HS-27A (cell line): ENCODE results near the gene ZBTB1.
"Not testable (repeated sequence)": the region's sequence is repeated elsewhere in the genome, so short reads cannot be mapped to it uniquely, and the experiment has no call there.

Experiments
- DNase-seq: peaks from one replicate; pipeline ENCODE4 v3.0.0-alpha.2; 2012; ENCODE audit warnings: low read depth, missing footprints

Gene ZBTB1

DNA sequence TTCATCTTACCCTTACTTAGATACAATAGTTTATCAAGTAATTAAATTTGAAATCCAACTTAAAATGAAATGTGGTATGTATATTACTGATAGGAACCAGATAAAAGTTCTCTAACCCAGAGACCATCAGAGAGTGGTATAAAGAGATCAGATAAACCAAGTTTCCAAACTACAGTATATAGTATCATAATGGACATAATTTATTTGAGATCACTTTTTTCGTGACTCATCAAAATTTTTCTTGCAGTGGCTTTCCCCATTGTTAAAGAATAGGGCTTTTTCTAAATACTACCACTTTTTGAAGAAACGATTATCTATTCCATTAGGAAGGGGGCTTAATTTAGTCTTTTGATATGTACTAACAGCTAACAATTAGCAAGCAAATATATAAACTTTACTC is 20.8 kb downstream of the ZBTB1 start:
- DNase-seq, result no peak

DNA sequence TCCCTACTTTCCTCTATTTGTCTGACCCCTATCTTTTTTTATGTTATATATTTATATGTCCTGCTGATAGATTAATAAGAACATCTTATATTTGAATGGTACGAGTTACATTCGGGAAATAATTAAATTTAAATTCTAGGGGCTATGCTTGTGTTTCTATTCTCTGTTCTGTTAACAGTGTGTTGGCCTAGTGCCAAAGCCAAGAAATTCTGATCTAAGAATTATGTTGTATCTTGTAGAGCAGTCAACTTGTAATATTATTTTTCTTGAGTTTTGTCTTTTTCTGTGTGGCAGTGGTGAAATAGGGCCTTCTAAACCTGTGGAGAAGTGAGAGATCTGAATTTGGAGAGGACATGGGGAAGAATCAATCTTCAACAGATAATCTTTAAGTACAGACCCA is 27.0 kb downstream of the ZBTB1 start:
- no peak for DNase-seq

DNA sequence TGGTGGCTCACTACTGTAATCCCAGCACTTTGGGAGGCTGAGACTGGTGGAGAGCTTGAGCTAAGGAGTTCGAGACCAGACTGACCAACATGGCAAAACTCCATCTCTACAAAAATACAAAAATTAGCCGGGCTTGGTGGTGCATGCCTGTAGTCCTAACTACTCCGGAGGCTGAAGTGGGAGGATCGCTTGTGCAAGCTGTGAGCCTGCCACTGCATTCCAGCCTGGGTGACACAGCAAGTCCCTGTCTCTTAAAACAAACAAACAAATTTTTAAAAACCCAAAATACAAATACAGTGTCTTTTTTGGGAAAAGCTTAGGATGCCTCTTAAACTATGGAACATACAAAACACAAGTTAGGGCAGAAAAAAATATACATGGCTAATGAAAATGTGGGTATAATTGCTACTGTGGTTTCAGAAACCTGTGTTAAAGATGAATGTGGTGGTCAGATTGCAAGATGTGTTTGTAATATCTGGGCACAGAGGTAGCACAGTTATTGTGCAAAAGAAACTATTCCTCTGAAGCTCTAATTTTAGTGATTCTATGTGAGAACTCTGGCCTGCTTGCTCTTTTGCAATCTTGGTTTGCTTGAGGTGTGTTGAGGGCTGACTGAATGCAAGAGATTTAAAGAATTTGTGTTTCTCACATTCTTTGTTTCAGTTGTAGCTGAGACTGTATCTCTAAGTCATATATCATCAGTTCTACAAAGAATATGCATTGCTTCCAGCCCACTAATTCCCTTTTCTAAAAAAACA is 32.1 kb downstream of the ZBTB1 start:
- DNase-seq, result no peak

DNA sequence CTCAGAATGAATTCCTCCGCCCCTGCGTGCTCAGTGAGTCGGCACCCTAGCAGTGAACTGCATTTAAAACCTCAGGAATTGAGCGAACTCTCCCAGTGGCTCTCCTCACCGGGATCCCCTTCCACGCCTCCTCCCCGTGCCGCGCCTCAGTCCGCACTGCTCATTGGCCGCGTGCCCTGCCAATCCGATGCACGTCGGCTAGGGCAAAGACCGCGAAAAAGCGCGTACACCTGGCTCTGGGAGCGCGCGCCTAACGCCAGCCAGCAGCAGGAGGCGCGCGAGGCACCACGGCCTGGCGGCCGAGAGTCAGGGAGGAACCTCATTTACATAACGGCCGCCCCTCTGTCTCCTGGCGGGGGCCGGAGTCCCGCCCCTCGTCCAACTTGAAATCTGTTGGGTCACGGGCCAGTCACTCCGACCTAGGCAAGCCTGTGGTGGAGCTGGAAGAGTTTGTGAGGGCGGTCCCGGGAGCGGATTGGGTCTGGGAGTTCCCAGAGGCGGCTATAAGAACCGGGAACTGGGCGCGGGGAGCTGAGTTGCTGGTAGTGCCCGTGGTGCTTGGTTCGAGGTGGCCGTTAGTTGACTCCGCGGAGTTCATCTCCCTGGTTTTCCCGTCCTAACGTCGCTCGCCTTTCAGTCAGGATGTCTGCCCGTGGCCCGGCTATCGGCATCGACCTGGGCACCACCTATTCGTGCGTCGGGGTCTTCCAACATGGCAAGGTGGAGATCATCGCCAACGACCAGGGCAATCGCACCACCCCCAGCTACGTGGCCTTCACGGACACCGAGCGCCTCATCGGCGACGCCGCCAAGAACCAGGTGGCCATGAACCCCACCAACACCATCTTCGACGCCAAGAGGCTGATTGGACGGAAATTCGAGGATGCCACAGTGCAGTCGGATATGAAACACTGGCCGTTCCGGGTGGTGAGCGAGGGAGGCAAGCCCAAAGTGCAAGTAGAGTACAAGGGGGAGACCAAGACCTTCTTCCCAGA is 35.9 kb downstream of the ZBTB1 start, which contains the start of gene HSPA2:
HSPA2 (plus strand) TSS at position 534 of the 995 bp plus-strand sequence; CDS start at position 643, 109 bp downstream.
- DNase-seq, result peak; percentile 83

DNA sequence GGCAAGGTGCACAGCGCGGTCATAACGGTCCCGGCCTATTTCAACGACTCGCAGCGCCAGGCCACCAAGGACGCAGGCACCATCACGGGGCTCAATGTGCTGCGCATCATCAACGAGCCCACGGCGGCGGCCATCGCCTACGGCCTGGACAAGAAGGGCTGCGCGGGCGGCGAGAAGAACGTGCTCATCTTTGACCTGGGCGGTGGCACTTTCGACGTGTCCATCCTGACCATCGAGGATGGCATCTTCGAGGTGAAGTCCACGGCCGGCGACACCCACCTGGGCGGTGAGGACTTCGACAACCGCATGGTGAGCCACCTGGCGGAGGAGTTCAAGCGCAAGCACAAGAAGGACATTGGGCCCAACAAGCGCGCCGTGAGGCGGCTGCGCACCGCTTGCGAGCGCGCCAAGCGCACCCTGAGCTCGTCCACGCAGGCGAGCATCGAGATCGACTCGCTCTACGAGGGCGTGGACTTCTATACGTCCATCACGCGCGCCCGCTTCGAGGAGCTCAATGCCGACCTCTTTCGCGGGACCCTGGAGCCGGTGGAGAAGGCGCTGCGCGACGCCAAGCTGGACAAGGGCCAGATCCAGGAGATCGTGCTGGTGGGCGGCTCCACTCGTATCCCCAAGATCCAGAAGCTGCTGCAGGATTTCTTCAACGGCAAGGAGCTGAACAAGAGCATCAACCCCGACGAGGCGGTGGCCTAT is 36.8 kb downstream of the ZBTB1 start:
- no peak for DNase-seq

DNA sequence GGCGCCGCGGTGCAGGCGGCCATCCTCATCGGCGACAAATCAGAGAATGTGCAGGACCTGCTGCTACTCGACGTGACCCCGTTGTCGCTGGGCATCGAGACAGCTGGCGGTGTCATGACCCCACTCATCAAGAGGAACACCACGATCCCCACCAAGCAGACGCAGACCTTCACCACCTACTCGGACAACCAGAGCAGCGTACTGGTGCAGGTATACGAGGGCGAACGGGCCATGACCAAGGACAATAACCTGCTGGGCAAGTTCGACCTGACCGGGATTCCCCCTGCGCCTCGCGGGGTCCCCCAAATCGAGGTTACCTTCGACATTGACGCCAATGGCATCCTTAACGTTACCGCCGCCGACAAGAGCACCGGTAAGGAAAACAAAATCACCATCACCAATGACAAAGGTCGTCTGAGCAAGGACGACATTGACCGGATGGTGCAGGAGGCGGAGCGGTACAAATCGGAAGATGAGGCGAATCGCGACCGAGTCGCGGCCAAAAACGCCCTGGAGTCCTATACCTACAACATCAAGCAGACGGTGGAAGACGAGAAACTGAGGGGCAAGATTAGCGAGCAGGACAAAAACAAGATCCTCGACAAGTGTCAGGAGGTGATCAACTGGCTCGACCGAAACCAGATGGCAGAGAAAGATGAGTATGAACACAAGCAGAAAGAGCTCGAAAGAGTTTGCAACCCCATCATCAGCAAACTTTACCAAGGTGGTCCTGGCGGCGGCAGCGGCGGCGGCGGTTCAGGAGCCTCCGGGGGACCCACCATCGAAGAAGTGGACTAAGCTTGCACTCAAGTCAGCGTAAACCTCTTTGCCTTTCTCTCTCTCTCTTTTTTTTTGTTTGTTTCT is 37.6 kb downstream of the ZBTB1 start:
- no peak for DNase-seq

DNA sequence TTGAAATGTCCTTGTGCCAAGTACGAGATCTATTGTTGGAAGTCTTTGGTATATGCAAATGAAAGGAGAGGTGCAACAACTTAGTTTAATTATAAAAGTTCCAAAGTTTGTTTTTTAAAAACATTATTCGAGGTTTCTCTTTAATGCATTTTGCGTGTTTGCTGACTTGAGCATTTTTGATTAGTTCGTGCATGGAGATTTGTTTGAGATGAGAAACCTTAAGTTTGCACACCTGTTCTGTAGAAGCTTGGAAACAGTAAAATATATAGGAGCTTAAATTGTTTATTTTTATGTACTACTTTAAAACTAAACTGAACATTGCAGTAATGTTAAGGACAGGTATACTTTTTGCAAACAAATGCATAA is 38.2 kb downstream of the ZBTB1 start:
- DNase-seq, result no peak

DNA sequence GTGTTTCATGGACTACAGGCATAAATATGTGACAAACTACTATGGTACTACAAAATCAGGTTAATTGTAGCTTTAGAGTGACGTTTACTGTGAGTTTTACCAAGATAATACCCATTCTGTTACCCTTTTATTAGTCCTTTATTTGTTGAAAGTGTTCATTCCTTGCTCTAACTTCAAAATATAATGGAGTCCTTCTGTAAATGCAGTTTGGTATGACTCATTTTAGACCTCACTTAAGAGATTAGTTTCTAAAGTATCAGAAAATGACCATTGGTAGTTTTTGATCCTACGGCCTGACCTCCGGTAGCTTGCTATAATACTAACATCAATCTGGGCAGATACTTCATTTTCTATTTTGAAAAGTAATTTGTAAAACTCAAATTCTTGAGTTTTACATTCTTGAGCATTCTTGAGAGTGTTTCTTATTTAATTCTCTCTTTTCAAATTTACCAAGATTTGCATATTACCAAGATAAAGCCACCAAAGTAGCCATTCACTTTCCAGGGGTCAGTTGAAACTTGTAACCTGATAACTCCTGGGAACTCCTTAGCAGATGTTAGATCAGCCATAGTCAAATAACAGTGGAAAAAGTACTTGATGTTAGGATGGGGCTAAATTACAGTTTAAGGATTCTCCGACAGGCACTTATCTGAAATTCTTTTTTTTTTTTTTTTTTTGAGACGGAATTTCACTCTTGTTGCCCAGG is 40.2 kb downstream of the ZBTB1 start:
- no peak for DNase-seq

DNA sequence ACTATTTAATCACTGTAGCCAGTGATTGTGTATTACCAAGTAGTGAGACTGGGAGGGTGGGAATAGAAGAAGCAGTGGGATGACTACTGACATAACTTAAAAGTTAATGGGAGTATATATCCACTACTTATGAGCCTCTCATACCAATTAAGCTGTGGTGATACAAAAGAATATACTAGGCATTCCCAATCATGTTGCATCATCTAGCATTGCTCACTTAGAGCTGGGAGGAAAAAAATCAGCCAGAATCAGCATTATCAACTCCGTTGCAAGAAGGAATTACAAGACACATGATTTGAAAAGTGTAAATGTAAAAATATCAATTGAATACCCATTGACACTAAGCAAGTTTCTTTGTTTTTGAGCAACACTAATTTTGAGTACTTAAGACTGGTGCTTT is 44.4 kb downstream of the ZBTB1 start:
- no peak for DNase-seq

DNA sequence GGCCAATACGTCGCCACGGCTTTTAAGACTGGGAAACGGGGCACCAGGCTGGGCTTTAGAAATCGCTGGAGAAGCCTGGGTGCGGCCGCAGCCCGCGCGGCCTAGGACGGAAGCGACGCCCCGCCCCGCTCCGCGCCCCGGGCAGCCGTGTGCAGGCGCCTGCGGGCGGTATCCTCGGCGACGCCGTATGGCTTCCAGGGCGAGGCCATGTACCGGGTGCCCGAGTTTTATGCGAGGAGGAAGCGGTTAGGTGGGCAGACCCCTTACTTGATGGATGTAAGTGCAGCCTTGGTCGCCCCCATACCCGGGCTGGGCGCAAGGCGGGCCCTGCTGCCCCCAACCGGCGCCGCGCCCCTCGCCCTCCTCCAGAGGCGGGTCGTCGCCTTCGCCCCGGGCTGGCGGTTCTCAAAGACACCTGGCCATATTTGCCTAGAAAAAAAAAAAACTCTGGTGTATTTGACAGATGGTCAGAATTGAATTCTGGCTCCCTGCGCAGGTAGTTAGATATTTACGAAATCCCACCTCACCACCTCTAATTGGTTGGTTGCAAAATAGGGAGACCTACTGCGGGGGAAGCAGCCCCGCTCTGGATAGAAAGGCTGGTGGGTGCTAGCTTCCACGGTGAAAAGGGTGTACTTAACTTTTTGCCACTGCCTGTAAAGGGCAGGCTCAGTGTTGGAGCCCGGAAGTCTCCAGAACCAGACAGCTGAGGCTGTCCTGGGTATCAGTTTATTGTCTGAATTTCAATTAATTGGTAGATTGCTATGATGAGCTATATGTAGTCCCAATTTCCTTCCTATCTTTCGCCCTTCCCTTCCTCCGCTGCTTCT is 45.4 kb downstream of the ZBTB1 start, which contains the start of gene PPP1R36:
PPP1R36 (plus strand) TSS at position 171 of the 830 bp plus-strand sequence; CDS start at position 208, 37 bp downstream.
- DNase-seq, result no peak

DNA sequence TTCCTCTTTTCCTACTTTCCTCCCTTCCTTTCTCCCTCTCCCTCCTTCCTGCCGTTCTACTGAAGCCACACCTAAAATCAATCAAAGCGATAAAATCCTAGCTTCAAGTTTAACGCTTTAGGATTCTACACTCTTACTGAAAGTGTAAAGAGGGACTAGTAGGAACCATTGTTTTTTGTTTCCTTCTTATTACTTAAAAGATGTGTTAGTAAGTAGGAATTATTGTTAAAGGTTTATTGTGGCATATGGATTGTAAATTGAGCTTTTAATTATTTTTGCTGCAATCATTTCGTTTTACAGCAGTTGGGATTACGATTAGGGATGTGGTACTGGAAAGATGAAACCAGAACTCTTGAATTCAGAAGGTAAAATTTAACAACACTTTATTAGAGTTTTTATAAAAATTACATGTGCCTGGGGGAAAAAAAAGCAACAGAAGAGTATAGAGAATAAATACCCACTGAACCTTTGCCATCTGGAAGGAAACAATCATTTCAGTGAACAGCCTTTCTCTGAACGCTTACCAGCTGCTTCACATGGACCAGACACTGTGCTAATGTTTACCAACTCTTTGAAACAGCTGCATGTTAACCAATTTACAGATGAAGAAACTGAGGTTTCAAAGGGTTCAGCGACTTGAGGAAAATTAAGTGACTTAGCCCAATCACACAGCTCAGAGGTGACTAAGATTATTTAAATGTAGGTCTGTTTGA is 46.2 kb downstream of the ZBTB1 start:
- DNase-seq, result no peak

DNA sequence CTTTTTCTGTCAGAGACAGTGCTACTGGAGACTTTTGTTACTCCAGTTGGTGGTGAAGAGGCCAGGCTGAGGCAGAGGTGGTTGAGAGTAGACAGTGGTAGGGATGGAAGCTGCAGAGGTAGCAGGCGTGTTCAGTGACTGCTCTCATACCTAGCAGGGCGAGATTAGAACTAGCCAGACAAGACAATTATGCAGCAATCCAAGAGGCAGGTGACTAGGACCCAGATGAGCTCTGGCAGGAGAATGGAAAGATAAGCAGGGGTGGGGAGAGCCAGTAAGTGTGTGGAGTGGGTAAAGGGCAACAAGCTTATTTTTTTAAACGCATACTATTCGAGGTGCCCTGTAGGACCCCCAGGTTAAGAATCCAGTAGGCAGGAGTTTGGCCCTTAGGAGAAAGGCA is 50.0 kb downstream of the ZBTB1 start:
- no peak for DNase-seq

DNA sequence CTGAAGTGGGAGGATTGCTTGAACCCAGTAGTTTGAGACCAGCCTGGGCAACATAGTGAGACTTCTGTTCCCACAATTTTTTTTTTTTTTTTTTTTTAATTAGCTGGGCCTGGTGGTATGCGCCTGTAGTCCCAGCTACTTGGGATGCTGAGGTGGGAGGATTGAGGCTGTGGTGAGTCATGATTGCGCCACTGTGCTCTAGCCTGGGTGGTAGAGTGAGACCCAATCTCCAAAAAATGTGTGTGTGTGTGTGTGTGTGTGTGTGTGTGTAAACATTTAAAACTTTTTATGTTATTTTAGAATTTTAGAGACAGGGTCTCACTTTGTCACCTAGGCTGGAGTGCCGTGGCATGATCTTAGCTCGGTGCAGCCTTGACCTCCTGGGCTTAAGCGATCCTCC is 52.0 kb downstream of the ZBTB1 start:
- peak; percentile 55 for DNase-seq

DNA sequence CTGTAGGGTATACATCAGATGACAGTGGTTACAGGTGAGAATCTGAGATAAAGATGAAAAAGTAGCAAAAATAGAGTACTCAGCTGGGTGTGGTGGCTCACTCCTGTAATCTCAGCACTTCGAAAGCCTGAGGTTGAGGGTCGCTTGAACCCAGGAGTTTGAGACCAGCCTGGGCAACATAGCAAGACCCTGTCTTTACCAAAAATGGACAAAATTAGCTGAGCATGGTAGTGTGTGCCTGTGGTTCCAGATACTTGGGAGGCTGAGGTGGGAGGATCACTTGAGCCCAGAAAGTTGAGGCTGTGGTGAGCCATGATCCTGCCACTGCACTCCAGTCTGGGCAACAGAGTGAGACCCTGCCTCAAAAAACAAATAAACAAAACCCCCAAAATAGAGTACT is 53.6 kb downstream of the ZBTB1 start:
- DNase-seq, result not testable (repeated sequence)

DNA sequence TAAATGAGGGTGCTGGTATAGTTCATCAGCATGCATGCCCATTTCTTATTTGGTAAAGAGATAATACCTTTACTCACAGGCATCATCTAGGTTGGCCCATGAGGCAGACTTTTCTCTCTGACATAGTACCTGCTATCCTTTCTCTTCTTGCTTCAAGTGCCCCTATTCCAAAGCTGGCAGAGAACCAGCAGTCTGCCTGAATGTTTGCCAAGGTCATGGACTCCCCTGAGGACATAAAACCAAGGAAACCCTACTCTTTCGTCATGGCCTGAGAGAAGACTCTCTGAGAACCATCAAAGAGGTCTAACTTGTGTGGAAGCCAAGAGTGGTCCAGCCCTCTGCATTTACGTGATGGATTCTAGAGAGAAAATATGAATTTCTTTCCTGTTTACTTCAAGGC is 57.1 kb downstream of the ZBTB1 start:
- no peak for DNase-seq

DNA sequence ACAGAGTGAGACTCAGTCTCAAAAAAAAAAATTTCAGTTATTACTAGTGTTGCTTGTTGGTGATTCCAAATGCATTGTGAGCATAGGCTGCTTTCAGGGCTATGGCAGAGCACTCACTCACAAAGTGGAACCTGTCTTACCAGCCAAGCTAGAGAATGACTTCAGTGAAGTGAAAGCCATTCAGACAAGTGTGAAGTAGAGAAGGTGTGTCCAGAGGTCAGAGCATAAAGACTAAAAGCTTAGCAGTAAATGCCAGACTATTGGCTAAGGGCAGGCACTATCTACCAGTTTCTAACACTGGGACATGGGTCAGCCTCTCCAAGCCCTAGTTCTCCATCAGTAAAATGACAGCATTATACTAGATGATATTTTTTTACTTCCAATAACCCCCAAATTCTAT is 57.9 kb downstream of the ZBTB1 start:
- no peak for DNase-seq

DNA sequence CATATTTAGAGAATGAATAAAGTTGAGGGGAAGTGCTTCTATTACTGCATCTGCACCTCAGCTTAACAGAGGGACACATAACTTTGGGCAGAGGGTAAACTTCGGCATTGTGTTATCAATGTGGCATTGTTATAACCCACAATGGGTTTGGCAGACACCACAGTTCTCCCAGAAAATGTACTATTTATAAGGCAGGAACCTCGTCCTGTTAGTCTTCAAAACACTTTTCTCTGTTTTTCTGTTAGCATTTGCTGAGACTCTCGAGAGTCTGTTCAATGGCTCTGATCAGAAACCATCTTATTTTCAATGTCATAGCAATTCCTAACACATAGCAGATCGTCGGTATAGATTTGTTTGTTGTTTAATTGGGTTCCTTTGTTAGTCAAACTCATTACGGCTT is 59.1 kb downstream of the ZBTB1 start:
- no peak for DNase-seq

DNA sequence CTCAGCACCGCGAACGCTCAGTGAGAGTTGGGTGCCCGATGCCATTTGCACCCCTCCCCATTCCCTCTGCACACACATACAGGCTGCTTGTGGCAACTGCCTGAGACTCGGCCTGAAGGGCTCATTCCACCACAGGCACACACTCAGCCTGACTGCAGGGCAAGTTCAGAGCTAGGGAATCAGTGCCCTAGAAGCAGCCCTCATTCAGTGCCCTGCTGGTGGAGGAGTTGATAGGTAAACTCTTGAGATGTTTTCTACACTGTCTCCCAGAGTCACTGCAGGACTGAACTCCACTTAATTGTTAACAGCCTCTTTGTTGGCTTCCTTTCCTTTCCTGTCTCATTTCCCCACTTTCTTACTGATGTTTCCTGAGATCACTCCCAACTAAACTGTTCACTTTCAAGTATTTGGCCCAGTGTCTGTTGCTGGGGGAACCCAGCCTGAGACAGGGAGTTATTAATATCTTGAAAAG is 62.1 kb downstream of the ZBTB1 start:
- DNase-seq, result no peak

DNA sequence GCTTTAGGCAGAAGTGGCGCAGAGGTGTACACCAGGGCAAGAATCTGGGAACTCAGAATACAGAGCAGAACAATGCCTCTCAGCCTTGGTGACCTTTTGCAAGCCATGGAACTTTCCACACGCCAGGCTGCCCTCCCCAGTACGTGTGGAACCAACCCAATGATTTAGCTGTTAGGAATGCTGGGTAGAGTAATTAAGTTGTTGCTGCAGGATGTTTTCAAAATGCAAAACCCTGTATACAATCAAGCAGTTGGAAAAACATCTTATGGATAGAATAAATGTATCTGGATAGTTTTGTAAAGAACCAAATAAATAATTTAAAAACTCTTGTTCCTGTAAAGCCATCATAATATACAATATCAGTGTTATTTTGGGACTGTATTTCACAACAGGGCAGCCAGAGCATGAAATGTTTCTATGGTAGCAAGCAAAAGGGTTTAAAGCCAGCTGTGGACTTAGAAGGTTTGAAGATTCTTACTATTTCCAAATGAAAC is 64.6 kb downstream of the ZBTB1 start:
- peak; percentile 15 for DNase-seq
